Loucy (cell line): Measurements from ENCODE around the gene TNIP2.
"Not testable (repeated sequence)": the region's sequence is repeated elsewhere in the genome, so short reads cannot be mapped to it uniquely, and the experiment has no call there.

ENCODE experiments used
- H2AFZ ChIP-seq: fragments of 200-600 bp; sonication (generic); 2 replicates; pipeline ENCODE4 v1.6.0; 2016; ENCODE audit warnings: antibody characterized with exemption, mild to moderate bottlenecking, low read length, moderate library complexity
- H3F3A ChIP-seq: fragments of 200-600 bp; 2 replicates; pipeline ENCODE4 v1.6.0; 2016; ENCODE audit warnings: antibody characterized with exemption, low read depth, mild to moderate bottlenecking
- H3K27me3 ChIP-seq: fragments of 200-600 bp; sonication (generic); 2 replicates; pipeline ENCODE4 v1.6.1; 2014; ENCODE audit warnings: low read length, mild to moderate bottlenecking; ENCODE audit not compliant: insufficient read depth, poor library complexity, severe bottlenecking
- H3K36me3 ChIP-seq: fragments of 200-600 bp; sonication (generic); 2 replicates; pipeline ENCODE4 v1.6.1; 2016; ENCODE audit warnings: low read length; ENCODE audit not compliant: insufficient read depth
- H3K4me1 ChIP-seq: fragments of 200-600 bp; sonication (generic); 2 replicates; pipeline ENCODE4 v1.5.1; 2014; ENCODE audit warnings: low read length, mild to moderate bottlenecking; ENCODE audit not compliant: insufficient read depth, poor library complexity, severe bottlenecking
- H3K4me2 ChIP-seq: fragments of 200-600 bp; sonication (generic); 2 replicates; pipeline ENCODE4 v1.6.0; 2014; ENCODE audit warnings: antibody characterized with exemption, low read length, low read depth, mild to moderate bottlenecking; ENCODE audit not compliant: poor library complexity, severe bottlenecking
- H3K4me3 ChIP-seq: fragments of 200-600 bp; sonication (generic); 2 replicates; pipeline ENCODE4 v1.5.1; 2014; ENCODE audit warnings: low read length, mild to moderate bottlenecking, mixed read lengths; ENCODE audit not compliant: poor library complexity, severe bottlenecking
- H3K79me2 ChIP-seq: fragments of 200-600 bp; sonication (generic); 2 replicates; pipeline ENCODE4 v1.6.1; 2014; ENCODE audit warnings: low read length; ENCODE audit not compliant: insufficient read depth
- H3K9ac ChIP-seq: fragments of 200-600 bp; sonication (generic); 2 replicates; pipeline ENCODE4 v1.6.0; 2014; ENCODE audit warnings: mild to moderate bottlenecking, low read depth, low read length, moderate library complexity; ENCODE audit not compliant: poor library complexity, severe bottlenecking
- H3K9me2 ChIP-seq: fragments of 200-600 bp; sonication (generic); replicated peaks from 2 replicates; pipeline ENCODE4 v1.6.1; 2016; ENCODE audit warnings: low read depth, low read length, mixed read lengths
- H3K9me3 ChIP-seq: fragments of 200-600 bp; sonication (generic); 2 replicates; pipeline ENCODE4 v1.6.1; 2014; ENCODE audit warnings: mild to moderate bottlenecking, antibody characterized with exemption, low read length, low read depth; ENCODE audit not compliant: insufficient read depth
- H4K20me1 ChIP-seq: fragments of 200-600 bp; sonication (generic); 2 replicates; pipeline ENCODE4 v1.6.0; 2014; ENCODE audit warnings: antibody characterized with exemption, low read length, mild to moderate bottlenecking; ENCODE audit not compliant: insufficient read depth, poor library complexity, severe bottlenecking
- CTCF ChIP-seq: fragments of 200-600 bp; sonication (generic); conservative IDR thresholded peaks from 2 replicates; pipeline ENCODE4 v1.5.1; 2014; ENCODE audit warnings: mild to moderate bottlenecking, antibody characterized with exemption, low read length
- EZH2phosphoT487 ChIP-seq: fragments of 200-600 bp; IDR thresholded peaks from 2 replicates; pipeline ENCODE4 v1.6.1; 2018; ENCODE audit warnings: antibody characterized with exemption, mild to moderate bottlenecking, moderate library complexity, borderline replicate concordance

The TNIP2 gene

GRCh38 chr4:2729533-2729875 lies 26.6 kb downstream of the TNIP2 start:
- Histone ChIP-seq H3K4me1 (no peaks in the 10 kb centered on the region), H3K36me3 (peaks cover 37% of the 10 kb centered on the region; the same call in 1 of the 2 replicates), H3K9me3 (no peaks in the 10 kb centered on the region), H3K9ac (no peak overlapping the region), H3K4me3 (no peak overlapping the region), H3K79me2 (no peaks in the 10 kb centered on the region), H3K9me2 (no peaks in the 10 kb centered on the region), H3K27me3 (no peaks in the 10 kb centered on the region), H3F3A (no peaks in the 10 kb centered on the region), H4K20me1 (peaks cover 2% of the 10 kb centered on the region), H2AFZ (no peak overlapping the region), H3K4me2 (no peak overlapping the region)
- TF ChIP-seq CTCF (no peak), EZH2phosphoT487 (no peak)

- H3K27me3 ChIP-seq, result no peaks in the 10 kb centered on the region
- H4K20me1 ChIP-seq, result peaks cover 3% of the 10 kb centered on the region
- no peaks in the 10 kb centered on the region for H3K9me3 ChIP-seq
- no peak overlapping the region for H2AFZ ChIP-seq
- no peaks in the 10 kb centered on the region for H3K79me2 ChIP-seq
- H3K36me3 ChIP-seq, result peaks cover 36% of the 10 kb centered on the region; the same call in 1 of the 2 replicates
- H3F3A ChIP-seq, result no peaks in the 10 kb centered on the region
- no peak for TF ChIP-seq EZH2phosphoT487
- no peak for TF ChIP-seq CTCF
- H3K9ac ChIP-seq, result no peak overlapping the region
- H3K4me2 ChIP-seq, result no peak overlapping the region
- no peaks in the 10 kb centered on the region for H3K9me2 ChIP-seq
- H3K4me1 ChIP-seq, result no peaks in the 10 kb centered on the region
- H3K4me3 ChIP-seq, result no peak overlapping the region
These were observed 27.2 kb downstream of the TNIP2 start for GRCh38 chr4:2728806-2729532.

GRCh38 chr4:2728221-2728620 lies 27.9 kb downstream of the TNIP2 start:
- Histone ChIP-seq H3K9ac (no peak overlapping the region), H4K20me1 (peaks cover 3% of the 10 kb centered on the region), H3K27me3 (no peaks in the 10 kb centered on the region), H3K4me2 (no peak overlapping the region), H3K36me3 (peaks cover 28% of the 10 kb centered on the region; the same call in 1 of the 2 replicates), H3K4me3 (no peak overlapping the region), H3K79me2 (no peaks in the 10 kb centered on the region), H2AFZ (no peak overlapping the region), H3K9me3 (no peaks in the 10 kb centered on the region), H3K4me1 (no peaks in the 10 kb centered on the region), H3K9me2 (no peaks in the 10 kb centered on the region), H3F3A (no peaks in the 10 kb centered on the region)
- TF ChIP-seq CTCF, result no peak
- TF ChIP-seq EZH2phosphoT487, result no peak

GRCh38 chr4:2726881-2727280 lies 29.3 kb downstream of the TNIP2 start:
- H3K9me3 ChIP-seq, H3K79me2 ChIP-seq, H2AFZ ChIP-seq, H3F3A ChIP-seq, H3K4me3 ChIP-seq, H3K9me2 ChIP-seq, H3K27me3 ChIP-seq, H3K9ac ChIP-seq, H3K4me1 ChIP-seq, H3K4me2 ChIP-seq, H4K20me1 ChIP-seq: not testable (repeated sequence)
- peaks cover 22% of the 10 kb centered on the region; the same call in 1 of the 2 replicates for H3K36me3 ChIP-seq
